Measurements from ENCODE around the gene HSF4.

DNA sequence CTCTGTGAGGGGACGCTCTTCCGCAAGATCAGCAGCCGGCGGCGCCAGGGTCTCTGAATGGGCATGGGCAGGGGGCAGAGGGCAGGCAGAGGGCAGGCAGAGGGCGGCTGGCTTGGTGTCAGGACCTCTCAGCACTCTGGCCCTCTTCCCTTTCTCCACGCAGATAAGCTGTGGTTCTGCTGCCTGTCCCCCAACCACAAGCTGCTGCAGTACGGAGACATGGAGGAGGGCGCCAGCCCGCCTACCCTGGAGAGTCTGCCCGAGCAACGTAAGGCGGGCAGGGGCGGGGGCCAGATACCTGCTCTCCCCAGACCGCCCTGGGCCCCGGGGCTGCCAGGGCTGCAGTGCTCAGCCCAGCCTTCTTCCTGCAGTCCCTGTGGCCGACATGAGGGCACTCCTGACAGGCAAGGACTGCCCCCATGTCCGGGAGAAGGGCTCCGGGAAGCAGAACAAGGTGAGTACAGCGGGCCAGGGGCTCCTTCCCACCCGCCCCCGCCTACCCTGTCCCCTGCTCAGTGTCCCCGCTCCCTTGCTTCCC, 38.5 kb downstream of the HSF4 start:
- TF ChIP-seq SCRT2 (tag by site-specific recombination; IDR thresholded peaks at IDR 0.05): no peak
- no peak for TF ChIP-seq ZNF416 (tag by site-specific recombination; IDR thresholded peaks at IDR 0.05)
- no peak for TF ChIP-seq PATZ1 (tag by site-specific recombination; IDR thresholded peaks at IDR 0.05)
